Chondrocyte (in vitro differentiated cells): ENCODE measurements around the gene TLK2. TPM values are rescaled to one million over a fixed set of nuclear protein-coding genes. Genes with fewer than 3 reads are reported as not detected.
"Not testable (repeated sequence)": the region's sequence is repeated elsewhere in the genome, so short reads cannot be mapped to it uniquely, and the experiment has no call there.

Experiments
- DNase-seq: peaks from one replicate; pipeline ENCODE4 v3.0.0; 2021; ENCODE audit warnings: mixed read lengths, low spot score
- H3K27ac Mint-ChIP-seq: one replicate; pipeline ENCODE4 v1.8.0; 2021; ENCODE audit warnings: mild to moderate bottlenecking, moderate library complexity, mixed read lengths; ENCODE audit not compliant: unreplicated experiment
- H3K27me3 Mint-ChIP-seq: 2 replicates; pipeline ENCODE4 v1.8.0; 2021; ENCODE audit warnings: low read depth, mixed read lengths
- H3K36me3 Mint-ChIP-seq: 2 replicates; pipeline ENCODE4 v1.8.0; 2021; ENCODE audit warnings: low read depth, mixed read lengths
- H3K4me1 Mint-ChIP-seq: 2 replicates; pipeline ENCODE4 v1.8.0; 2021; ENCODE audit warnings: low read depth, mild to moderate bottlenecking, mixed read lengths
- H3K4me3 Mint-ChIP-seq: one replicate; pipeline ENCODE4 v1.8.0; 2021; ENCODE audit warnings: mild to moderate bottlenecking, moderate library complexity, mixed read lengths; ENCODE audit not compliant: unreplicated experiment
- H3K9me3 Mint-ChIP-seq: 2 replicates; pipeline ENCODE4 v1.8.0; 2021; ENCODE audit warnings: low read depth, mixed read lengths
- total RNA-seq: library from RNA; stranded (reverse); gene quantifications from 3 replicates; pipeline ENCODE4 v1.2.1, GENCODE V29; 2021
- TF ChIP-seq, protein P1 (sequence below): fragments of 200-600 bp; sonication (generic); IDR thresholded peaks from 2 replicates; pipeline ENCODE4 v1.5.0; 2021; ENCODE audit warnings: antibody characterized with exemption, mild to moderate bottlenecking, moderate library complexity

Gene TLK2
- total RNA-seq, 1 donor from 2014 or later = 35.5 TPM

- DNase-seq = no peak
- Mint-ChIP-seq H3K9me3 (no peaks in the 10 kb centered on the region), H3K27ac (no peak overlapping the region), H3K36me3 (peaks cover 32% of the 10 kb centered on the region), H3K27me3 (no peaks in the 10 kb centered on the region), H3K4me1 (peaks cover 24% of the 10 kb centered on the region), H3K4me3 (no peak overlapping the region)
- TF ChIP-seq, protein P1, sequence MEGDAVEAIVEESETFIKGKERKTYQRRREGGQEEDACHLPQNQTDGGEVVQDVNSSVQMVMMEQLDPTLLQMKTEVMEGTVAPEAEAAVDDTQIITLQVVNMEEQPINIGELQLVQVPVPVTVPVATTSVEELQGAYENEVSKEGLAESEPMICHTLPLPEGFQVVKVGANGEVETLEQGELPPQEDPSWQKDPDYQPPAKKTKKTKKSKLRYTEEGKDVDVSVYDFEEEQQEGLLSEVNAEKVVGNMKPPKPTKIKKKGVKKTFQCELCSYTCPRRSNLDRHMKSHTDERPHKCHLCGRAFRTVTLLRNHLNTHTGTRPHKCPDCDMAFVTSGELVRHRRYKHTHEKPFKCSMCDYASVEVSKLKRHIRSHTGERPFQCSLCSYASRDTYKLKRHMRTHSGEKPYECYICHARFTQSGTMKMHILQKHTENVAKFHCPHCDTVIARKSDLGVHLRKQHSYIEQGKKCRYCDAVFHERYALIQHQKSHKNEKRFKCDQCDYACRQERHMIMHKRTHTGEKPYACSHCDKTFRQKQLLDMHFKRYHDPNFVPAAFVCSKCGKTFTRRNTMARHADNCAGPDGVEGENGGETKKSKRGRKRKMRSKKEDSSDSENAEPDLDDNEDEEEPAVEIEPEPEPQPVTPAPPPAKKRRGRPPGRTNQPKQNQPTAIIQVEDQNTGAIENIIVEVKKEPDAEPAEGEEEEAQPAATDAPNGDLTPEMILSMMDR = no peak
Measured at GRCh38 chr17:62611292-62611691, 132.7 kb downstream of the TLK2 start.

DNA sequence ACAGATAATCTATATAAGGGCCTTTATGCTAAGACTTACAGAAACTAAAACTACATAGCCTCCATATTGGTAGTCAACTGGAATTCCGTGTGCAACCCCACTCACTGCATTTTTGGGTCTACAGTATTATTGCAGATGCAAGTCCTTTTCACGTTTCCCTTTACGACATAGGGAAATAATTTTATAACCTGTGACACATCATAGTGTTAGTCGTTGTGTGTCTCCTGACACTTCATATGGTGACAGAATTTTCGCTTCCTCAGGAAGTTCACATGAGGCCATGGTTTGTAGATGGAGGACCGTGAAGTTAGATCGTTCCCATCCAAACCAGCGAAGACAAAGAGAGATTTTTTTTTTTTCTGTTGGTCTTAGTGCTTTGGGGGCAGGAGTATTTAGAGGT lies 133.1 kb downstream of the TLK2 start:
- Mint-ChIP-seq H3K4me1 (peaks cover 24% of the 10 kb centered on the region), H3K9me3 (no peaks in the 10 kb centered on the region), H3K27ac (no peak overlapping the region), H3K4me3 (no peak overlapping the region), H3K27me3 (no peaks in the 10 kb centered on the region), H3K36me3 (peaks cover 31% of the 10 kb centered on the region)
- no peak for DNase-seq
- TF ChIP-seq, protein P1 = no peak

GRCh38 chr17:62612289-62612688 lies 133.7 kb downstream of the TLK2 start:
- not testable (repeated sequence) for H3K27ac Mint-ChIP-seq, H3K4me3 Mint-ChIP-seq, DNase-seq, H3K27me3 Mint-ChIP-seq, H3K9me3 Mint-ChIP-seq
- H3K36me3 Mint-ChIP-seq = peaks cover 29% of the 10 kb centered on the region
- peaks cover 28% of the 10 kb centered on the region for H3K4me1 Mint-ChIP-seq

DNA sequence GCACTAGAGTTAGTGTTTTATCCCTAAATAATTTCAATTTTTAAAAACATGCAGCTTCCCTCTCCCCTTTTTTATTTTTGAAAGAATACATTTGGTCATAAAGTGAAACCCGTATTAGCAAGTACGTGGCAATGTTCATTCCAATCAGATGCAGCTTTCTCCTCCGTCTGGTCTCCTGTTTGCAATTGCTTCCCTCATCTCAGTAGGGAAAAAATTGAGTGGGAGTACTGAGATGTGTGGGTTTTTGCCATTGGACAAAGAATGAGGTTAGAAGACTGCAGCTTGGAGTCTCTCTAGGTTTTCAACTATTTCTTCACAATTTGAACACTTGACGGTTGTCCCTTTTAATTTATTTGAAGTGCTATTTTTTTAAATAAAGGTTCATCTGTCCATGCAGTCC lies 134.5 kb downstream of the TLK2 start:
- not testable (repeated sequence) for H3K9me3 Mint-ChIP-seq, H3K27me3 Mint-ChIP-seq, DNase-seq, H3K4me3 Mint-ChIP-seq
- H3K36me3 Mint-ChIP-seq = peaks cover 24% of the 10 kb centered on the region
- peak overlapping the region; percentile 45 for H3K27ac Mint-ChIP-seq
- peaks cover 33% of the 10 kb centered on the region for H3K4me1 Mint-ChIP-seq

- H3K4me1 Mint-ChIP-seq = peaks cover 33% of the 10 kb centered on the region
- TF ChIP-seq, protein P1 = no peak
- no peaks in the 10 kb centered on the region for H3K27me3 Mint-ChIP-seq
- peaks cover 22% of the 10 kb centered on the region for H3K36me3 Mint-ChIP-seq
- no peak overlapping the region for H3K4me3 Mint-ChIP-seq
- no peak for DNase-seq
- peak overlapping the region; percentile 89 for H3K27ac Mint-ChIP-seq
- H3K9me3 Mint-ChIP-seq = no peaks in the 10 kb centered on the region
Measured at GRCh38 chr17:62614142-62614541, 135.5 kb downstream of the TLK2 start.

GRCh38 chr17:62615503-62615902 lies 136.9 kb downstream of the TLK2 start:
- Mint-ChIP-seq H3K4me3 (no peak overlapping the region), H3K4me1 (peaks cover 33% of the 10 kb centered on the region), H3K9me3 (no peaks in the 10 kb centered on the region), H3K36me3 (peaks cover 15% of the 10 kb centered on the region), H3K27me3 (no peaks in the 10 kb centered on the region), H3K27ac (no peak overlapping the region)
- no peak for DNase-seq
- TF ChIP-seq, protein P1 = no peak
